ENCODE results near the gene KRTAP22-1.

The KRTAP22-1 gene

DNA sequence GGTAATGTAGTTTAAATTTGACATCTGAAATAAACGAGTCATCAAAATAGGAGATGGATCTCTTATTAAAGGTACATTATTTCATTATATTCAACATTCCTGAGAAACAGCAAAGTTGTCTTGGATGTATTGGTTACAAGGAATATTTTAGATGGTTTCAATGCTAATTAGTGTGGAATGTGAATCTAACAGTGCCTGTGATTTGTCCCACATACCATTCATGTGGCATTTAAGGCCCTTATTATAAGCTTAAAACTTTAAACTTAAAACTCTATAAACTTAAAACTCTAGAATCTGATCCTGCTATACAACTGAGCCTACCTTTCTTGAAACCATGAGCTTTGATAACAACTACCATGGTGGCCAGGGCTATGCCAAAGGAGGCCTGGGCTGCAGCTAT is at the start of gene KRTAP22-1:
Gene KRTAP22-1, plus strand, starts transcription at position 301 of the 400 bp plus-strand sequence.
- DNase-seq, result no peak

- no peak for DNase-seq
These were observed 48.1 kb upstream of the KRTAP22-1 start for GRCh38 chr21:30552782-30553181.

DNA sequence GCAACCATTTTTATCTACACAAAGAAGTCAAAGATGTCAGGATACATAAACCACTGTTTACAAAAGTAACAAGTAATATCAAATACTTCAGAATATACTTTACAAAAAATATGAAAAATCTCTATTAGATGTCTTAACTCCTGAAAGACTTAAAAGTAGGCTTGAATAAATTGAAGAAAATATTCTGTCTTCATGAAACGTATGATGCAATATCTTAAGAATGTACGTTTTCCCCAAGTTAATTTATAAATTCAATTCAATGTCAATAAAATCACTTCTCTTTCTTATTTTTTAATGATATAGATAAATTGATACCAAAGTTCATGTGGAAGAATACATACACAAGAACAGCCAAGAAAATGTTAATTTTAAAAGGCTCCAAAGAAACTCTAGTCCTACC is 45.8 kb upstream of the KRTAP22-1 start:
- DNase-seq, result no peak

GRCh38 chr21:30561264-30561895 is 39.5 kb upstream of the KRTAP22-1 start, which contains the start of gene KRTAP19-7:
TSS of gene KRTAP19-7 (minus strand) at chr21:30561314. CDS start at chr21:30561289, 25 bp downstream.
- DNase-seq, result no peak

DNA sequence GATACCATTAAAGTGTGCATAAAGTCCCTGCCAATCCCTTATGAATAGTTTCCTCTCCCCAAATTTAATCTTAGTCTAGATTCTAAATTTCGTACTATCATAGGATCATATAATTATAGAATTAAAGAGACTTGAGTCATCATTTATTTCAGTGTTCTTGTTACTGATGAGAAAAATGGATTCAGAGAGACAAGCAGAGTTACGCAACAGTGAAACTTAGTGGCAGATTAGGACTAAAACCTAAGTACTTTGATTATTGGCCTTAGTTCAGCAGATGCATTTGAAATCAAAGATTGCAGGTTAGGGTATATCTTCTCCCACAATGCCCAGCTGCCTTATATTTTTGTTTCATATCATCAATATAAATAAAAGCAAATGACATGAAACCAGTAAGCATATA is 38.9 kb upstream of the KRTAP22-1 start:
- no peak for DNase-seq

DNA sequence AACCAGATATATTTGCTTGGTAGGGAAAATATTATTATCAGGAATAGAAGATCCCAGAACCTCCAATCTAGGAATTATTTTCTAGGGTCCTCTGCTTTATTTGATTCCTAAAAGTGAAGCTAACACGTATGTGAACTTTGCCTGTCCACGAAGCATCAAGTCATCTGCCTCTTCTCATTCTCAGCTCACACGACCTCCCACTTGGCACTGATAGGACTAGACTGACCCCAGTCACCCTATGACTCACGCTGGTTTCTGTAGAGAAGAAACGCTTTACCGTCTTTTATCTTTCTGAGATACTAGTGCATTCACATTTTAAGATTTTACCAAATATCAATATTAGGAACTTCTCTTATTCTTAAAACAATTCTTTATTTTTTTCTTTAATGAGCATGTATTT is 37.8 kb upstream of the KRTAP22-1 start:
- DNase-seq, result no peak

DNA sequence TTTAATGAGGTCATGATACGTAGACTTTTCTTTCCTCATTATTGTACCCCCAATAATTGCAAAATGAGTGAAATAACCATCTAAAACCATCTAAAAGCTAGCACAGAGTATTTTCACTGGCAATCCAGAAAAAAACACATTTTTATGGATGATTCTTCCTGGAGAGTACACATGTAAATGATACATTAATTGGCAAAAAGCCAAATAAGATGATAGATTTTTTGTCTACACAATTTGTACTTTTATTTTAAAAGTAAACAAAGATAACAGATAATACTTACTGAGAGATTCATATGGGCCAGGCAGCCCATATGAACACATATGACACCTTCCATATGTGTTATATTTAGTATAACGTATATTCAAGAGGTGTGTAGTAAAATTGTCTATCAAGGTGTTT is 37.3 kb upstream of the KRTAP22-1 start:
- DNase-seq, result no peak

GRCh38 chr21:30567617-30568016 is 33.3 kb upstream of the KRTAP22-1 start:
- DNase-seq, result no peak

GRCh38 chr21:30577766-30578165 is 23.1 kb upstream of the KRTAP22-1 start:
- DNase-seq, result no peak

GRCh38 chr21:30579346-30579745 is 21.5 kb upstream of the KRTAP22-1 start:
- no peak for DNase-seq

GRCh38 chr21:30580132-30580531 is 20.8 kb upstream of the KRTAP22-1 start:
- no peak for DNase-seq

- DNase-seq, result no peak
These were observed 18.0 kb upstream of the KRTAP22-1 start for GRCh38 chr21:30582870-30583269.

DNA sequence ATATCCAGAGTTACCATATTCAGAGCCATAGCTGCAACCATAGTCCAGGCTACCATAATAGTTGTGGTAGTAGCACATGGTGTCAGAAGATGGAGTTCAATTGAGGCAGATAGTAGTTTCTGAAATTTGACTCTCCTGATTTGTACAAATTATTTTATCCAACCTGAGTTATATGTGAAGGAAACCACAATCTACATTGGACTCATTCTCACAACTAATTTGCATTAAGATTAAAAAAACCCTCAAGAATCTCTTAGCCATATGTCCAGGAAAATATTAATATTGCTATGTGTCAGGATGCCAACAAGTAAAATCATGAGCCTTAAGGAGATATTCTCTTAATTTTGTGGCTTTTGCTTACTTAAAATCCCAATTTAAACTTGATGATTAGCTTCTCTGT is 10.6 kb upstream of the KRTAP22-1 start, which contains the start of gene KRTAP22-2:
Gene KRTAP22-2, minus strand, starts transcription at position 101 of the 400 bp plus-strand sequence.
- no peak for DNase-seq

- no peak for DNase-seq
These were observed 8.7 kb upstream of the KRTAP22-1 start, which contains the start of gene KRTAP6-3 for GRCh38 chr21:30592140-30592539. TSS of gene KRTAP6-3 (plus strand) at chr21:30592440. CDS start at chr21:30592446, 6 bp downstream.

DNA sequence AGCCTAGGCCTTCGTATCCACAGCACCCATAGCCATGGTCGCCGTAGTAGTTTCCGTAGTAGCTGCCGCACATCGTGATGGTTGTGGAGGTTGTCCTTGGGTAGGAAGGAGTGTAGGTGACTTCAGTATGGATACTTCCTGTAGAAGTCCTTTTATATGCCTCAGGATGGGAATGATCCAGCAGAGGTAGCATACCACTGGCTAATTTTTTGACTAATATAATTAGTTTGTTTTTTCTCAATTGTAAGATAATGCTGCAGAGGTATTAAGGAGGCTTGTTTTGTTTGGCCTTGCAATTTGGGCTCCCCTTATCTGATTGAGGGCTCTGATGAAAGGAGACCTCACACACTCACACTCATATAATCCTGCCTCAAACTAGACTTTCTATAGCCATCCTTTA is 2.1 kb upstream of the KRTAP22-1 start, which contains the start of gene KRTAP6-2:
Gene KRTAP6-2, minus strand, starts transcription at position 101 of the 400 bp plus-strand sequence. Its CDS starts 28 bp downstream, at position 73.
- DNase-seq, result no peak

- no peak for DNase-seq
These were observed 5.1 kb downstream of the KRTAP22-1 start for GRCh38 chr21:30605968-30606367.

GRCh38 chr21:30612132-30612531 is 11.2 kb downstream of the KRTAP22-1 start:
- no peak for DNase-seq

- DNase-seq, result no peak
These were observed 12.9 kb downstream of the KRTAP22-1 start, which contains the start of gene KRTAP6-1 for GRCh38 chr21:30613836-30614235. TSS of gene KRTAP6-1 (minus strand) at chr21:30613930. CDS start at chr21:30613904, 26 bp downstream.

DNA sequence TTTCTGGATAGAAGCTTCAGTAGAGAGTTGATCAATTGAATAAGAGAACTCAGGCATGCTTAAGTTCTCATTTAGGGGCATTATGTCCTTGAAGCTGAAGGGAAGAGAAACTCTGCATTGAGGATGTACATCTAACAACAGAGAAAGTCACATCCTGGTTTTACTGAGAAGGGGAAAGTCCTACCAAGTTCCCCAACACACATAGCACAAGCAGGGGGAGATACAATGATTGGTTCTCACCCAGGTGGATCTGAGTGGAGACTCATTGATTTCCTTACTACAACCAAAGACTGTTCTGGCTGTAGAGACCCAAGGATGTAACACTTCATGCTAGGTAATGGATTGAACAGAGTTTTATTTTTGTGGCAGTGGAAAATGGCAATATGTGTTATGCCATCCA is 14.3 kb downstream of the KRTAP22-1 start:
- DNase-seq, result no peak

DNA sequence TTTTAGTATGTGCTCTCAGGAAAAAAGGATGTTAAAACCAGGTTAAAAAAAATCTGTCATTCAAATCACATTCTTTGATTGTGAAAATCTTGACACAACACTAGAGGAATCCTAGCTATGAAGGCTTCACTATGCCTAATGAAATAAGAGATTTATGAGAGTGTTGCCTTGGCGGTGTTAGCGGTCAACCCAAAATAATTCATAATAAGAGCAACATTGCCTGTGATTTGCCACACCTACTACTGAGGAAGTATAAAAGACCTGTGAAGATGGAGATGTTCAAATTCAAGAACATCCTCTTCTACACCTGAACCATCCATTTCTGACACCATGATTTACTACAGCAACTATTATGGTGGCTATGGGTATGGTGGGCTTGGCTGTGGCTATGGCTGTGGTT is 15.2 kb downstream of the KRTAP22-1 start, which contains the start of gene KRTAP20-1:
Gene KRTAP20-1, plus strand, starts transcription at position 301 of the 400 bp plus-strand sequence. Its CDS starts 30 bp downstream, at position 331.
- no peak for DNase-seq

DNA sequence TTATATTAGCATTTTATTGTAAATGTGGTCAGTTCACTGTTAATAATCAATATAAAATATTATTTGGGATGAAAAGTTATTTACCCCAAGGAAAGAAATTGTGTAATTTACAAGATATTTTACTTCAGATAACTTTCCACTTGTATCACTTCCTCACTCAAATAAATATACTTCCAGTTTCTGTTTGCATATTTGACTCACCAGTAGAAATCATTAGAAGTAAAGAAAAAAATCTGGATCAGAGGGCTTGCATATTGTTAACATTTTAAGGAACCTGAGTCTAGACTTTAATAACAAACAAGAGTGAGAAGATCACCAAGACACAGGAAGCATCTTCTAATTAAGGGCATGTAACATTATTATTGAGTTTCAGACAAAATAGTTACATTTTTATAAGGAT is 19.2 kb downstream of the KRTAP22-1 start:
- no peak for DNase-seq

DNA sequence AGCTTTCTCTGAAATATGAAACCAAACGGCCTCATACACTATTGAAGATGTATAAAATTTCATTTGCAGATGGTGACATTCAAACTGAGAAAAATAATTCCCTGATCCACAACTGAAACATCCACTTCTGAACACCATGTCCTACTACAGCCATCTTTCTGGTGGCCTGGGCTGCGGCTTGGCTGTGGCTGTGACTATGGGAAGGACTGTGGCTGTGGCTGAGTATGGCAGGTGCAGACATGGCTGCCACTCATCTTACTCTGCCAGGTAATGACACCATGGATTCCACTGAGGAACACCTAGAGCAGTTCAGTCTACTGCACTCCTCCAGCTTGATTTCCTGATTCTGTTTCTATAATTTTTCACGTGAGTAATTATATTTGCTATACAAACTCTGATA is 19.6 kb downstream of the KRTAP22-1 start, which contains the start of gene KRTAP20-4:
Gene KRTAP20-4, plus strand, starts transcription at position 106 of the 400 bp plus-strand sequence.
- DNase-seq, result no peak

- no peak for DNase-seq
These were observed 22.5 kb downstream of the KRTAP22-1 start for GRCh38 chr21:30623362-30623761.

GRCh38 chr21:30625449-30626165 is 24.7 kb downstream of the KRTAP22-1 start:
- no peak for DNase-seq
